ENCODE measurements around the gene ARHGAP8. TPM values are rescaled to one million over a fixed set of nuclear protein-coding genes. Genes with fewer than 3 reads are reported as not detected.

Gene ARHGAP8
- total and polyA plus RNA-seq, 10 donors = 2.7 to 71.6 (median 19.7) TPM

DNA sequence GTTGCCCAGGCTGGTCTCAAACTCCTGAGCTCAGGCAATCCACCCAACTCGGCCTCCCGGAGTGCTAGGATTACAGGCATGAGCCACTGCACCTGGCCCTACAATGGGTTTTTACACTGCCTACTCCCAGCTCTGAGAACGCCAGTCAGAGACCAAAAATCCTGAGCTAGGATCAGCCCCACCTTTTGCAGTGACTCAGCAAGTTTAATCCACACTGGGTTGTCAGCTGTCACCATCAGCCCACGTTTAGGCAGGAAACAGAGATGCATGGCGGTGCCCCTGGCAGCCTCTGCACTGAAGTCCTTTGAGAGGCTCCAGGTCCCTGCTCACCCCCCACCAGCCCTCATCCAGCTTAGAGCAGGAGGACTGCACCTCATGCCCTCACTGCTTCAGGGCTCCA is 117.6 kb downstream of the ARHGAP8 start:
- DNase-seq = no peak
- intact Hi-C loops (cut with DNase I; ENCODE audit: low total_unique reads) = no loop called here
- Histone ChIP-seq H3K27ac (no peak overlapping the region), H3K36me3 (no peaks in the 10 kb centered on the region), H3K4me1 (no peaks in the 10 kb centered on the region), H3K4me3 (no peak overlapping the region), H3K9me3 (peaks cover 0 to 17% (median 12%) of the 10 kb centered on the region in 8 donors), H3K27me3 (replicated peaks in 1 of 7) (peaks cover 0 to 22% (median 0%) of the 10 kb centered on the region in 7 donors)
- TF ChIP-seq POLR2AphosphoS5 (IDR thresholded peaks at IDR 0.05) (no peak), POLR2A (IDR thresholded peaks at IDR 0.05) (no peak)
- TF ChIP-seq, protein P1, sequence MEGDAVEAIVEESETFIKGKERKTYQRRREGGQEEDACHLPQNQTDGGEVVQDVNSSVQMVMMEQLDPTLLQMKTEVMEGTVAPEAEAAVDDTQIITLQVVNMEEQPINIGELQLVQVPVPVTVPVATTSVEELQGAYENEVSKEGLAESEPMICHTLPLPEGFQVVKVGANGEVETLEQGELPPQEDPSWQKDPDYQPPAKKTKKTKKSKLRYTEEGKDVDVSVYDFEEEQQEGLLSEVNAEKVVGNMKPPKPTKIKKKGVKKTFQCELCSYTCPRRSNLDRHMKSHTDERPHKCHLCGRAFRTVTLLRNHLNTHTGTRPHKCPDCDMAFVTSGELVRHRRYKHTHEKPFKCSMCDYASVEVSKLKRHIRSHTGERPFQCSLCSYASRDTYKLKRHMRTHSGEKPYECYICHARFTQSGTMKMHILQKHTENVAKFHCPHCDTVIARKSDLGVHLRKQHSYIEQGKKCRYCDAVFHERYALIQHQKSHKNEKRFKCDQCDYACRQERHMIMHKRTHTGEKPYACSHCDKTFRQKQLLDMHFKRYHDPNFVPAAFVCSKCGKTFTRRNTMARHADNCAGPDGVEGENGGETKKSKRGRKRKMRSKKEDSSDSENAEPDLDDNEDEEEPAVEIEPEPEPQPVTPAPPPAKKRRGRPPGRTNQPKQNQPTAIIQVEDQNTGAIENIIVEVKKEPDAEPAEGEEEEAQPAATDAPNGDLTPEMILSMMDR (IDR thresholded peaks at IDR 0.05 in 8 of 11, conservative IDR thresholded peaks at IDR 0.05 in 3 of 11) = no peak
- 25 to 43% (median 35%) methylated on average over 5 of the region's 5 CpGs for WGBS, 5 donors

DNA sequence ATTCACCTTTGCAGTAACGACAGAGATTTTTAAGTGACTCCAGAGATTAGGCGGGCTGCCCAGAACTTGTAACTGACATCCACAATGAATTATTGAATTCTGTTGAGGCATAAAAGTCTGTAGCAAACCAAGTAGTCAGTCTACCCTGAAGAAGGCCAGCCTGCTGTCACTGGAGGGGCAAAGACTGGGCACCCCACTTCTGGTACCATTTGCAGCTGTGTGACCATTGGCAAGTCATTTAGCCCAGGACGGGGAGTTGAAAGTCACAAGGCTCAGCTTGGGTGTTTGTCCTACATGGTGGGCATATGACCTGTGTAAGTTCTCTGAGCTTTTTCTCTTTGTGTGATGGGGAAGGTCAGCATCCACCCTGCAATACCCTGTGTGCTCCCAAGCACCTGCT is 119.4 kb downstream of the ARHGAP8 start:
- Histone ChIP-seq H3K4me3 (no peak overlapping the region), H3K27ac (no peak overlapping the region), H3K4me1 (no peaks in the 10 kb centered on the region), H3K9me3 (peaks cover 0 to 23% (median 18%) of the 10 kb centered on the region in 8 donors), H3K27me3 (replicated peaks in 1 of 7) (peaks cover 0 to 22% (median 0%) of the 10 kb centered on the region in 7 donors), H3K36me3 (no peaks in the 10 kb centered on the region)
- DNase-seq = no peak
- WGBS, 5 donors = 86 to 99% (median 97%) methylated on average over 3 of the region's 3 CpGs
- intact Hi-C loops (cut with DNase I; ENCODE audit: low total_unique reads) = no loop called here
- TF ChIP-seq POLR2AphosphoS5 (IDR thresholded peaks at IDR 0.05) (no peak), POLR2A (IDR thresholded peaks at IDR 0.05) (no peak)
- TF ChIP-seq, protein P1 (IDR thresholded peaks at IDR 0.05 in 8 of 11, conservative IDR thresholded peaks at IDR 0.05 in 3 of 11) = no peak

DNA sequence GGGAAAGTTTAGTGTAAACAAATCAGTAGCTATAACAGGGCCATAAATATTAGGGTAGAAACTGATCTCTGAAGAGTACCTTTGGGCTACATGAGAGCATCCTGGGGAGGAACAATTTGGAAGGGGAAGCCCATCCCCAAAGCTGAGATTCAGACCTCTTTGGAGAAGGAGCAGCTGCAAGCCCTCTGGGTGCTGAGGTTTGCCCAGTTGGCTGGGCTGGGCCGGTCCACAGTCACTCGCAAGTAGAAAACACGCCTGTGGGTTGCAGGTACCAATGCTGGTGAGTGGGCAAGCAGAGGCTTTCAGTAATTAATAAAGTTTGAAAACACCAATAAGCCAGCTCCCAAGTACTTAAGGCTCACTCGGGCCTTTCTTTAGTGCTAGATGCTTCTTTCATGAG is 124.5 kb downstream of the ARHGAP8 start:
- H3K4me3 ChIP-seq = no peak overlapping the region
- TF ChIP-seq POLR2A (IDR thresholded peaks at IDR 0.05) (no peak), POLR2AphosphoS5 (IDR thresholded peaks at IDR 0.05) (no peak)
- TF ChIP-seq, protein P1 (IDR thresholded peaks at IDR 0.05 in 8 of 11, conservative IDR thresholded peaks at IDR 0.05 in 3 of 11) = no peak
- peaks cover 0 to 8% (median 0%) of the 10 kb centered on the region in 7 donors for H3K27me3 ChIP-seq (replicated peaks in 1 of 7)
- peak; percentile 46 for DNase-seq
- 84 to 100% (median 93%) methylated on average over 1 to 4 of the region's 4 CpGs for whole genome bisulfite sequencing, 5 donors
- intact Hi-C loops (cut with DNase I; ENCODE audit: low total_unique reads) = no loop called here
- H3K4me1 ChIP-seq = no peaks in the 10 kb centered on the region
- H3K27ac ChIP-seq = no peak overlapping the region
- H3K36me3 ChIP-seq = no peaks in the 10 kb centered on the region
- H3K9me3 ChIP-seq = peaks cover 0 to 24% (median 20%) of the 10 kb centered on the region in 8 donors

- H3K27me3 ChIP-seq (replicated peaks in 1 of 7) = no peaks in the 10 kb centered on the region
- no peak overlapping the region for H3K4me3 ChIP-seq
- TF ChIP-seq POLR2AphosphoS5 (IDR thresholded peaks at IDR 0.05) (no peak), POLR2A (IDR thresholded peaks at IDR 0.05) (no peak)
- TF ChIP-seq, protein P1 (IDR thresholded peaks at IDR 0.05 in 8 of 11, conservative IDR thresholded peaks at IDR 0.05 in 3 of 11) = no peak
- 79 to 88% (median 81%) methylated on average over 12 to 14 of the region's 14 CpGs for WGBS, 5 donors
- peak; percentile 58 for DNase-seq
- no peak overlapping the region for H3K27ac ChIP-seq
- intact Hi-C loops (cut with DNase I; ENCODE audit: low total_unique reads) = no loop called here
- H3K4me1 ChIP-seq = no peaks in the 10 kb centered on the region
- H3K36me3 ChIP-seq = no peaks in the 10 kb centered on the region
- H3K9me3 ChIP-seq = peaks cover 0 to 22% (median 16%) of the 10 kb centered on the region in 8 donors
These were observed 126.3 kb downstream of the ARHGAP8 start for GRCh38 chr22:44878483-44879300.
